Activated naive CD8-positive, alpha-beta T cell treated with anti-CD3 and anti-CD28 coated beads, Interleukin-2, amount 10 ng/mL, durations not matched to agents 7 days and 5 days (primary cell): ENCODE data around the gene OR3A3. TPM values are rescaled to one million over a fixed set of nuclear protein-coding genes. Genes with fewer than 3 reads are reported as not detected.
"Not testable (repeated sequence)": the region's sequence is repeated elsewhere in the genome, so short reads cannot be mapped to it uniquely, and the experiment has no call there.

Experiments
- ATAC-seq: fragments of 150-1000 bp; cut with Tn5 transposase; one replicate; pipeline ENCODE4 v1.10.0; 2021; ENCODE audit warnings: low read depth, moderate library complexity
- POLR2A ChIA-PET: fragments of 350-600 bp; sonication (Branson Sonifier 250); formaldehyde crosslinking; loops from one replicate; lab custom pipeline; 2021; ENCODE audit warnings: antibody characterized with exemption; lab: Charles Lee
- DNase-seq: peaks from one replicate; pipeline ENCODE4 v3.0.0; 2021
- H3K27ac Mint-ChIP-seq: one replicate; pipeline ENCODE4 v1.8.0; 2022; ENCODE audit warnings: mild to moderate bottlenecking, mixed read lengths
- H3K27me3 Mint-ChIP-seq: one replicate; pipeline ENCODE4 v1.8.0; 2022; ENCODE audit warnings: mild to moderate bottlenecking, moderate library complexity, mixed read lengths
- H3K36me3 Mint-ChIP-seq: one replicate; pipeline ENCODE4 v1.8.0; 2021; ENCODE audit warnings: mild to moderate bottlenecking, mixed read lengths
- H3K4me1 Mint-ChIP-seq: one replicate; pipeline ENCODE4 v1.8.0; 2021; ENCODE audit warnings: mixed read lengths
- H3K4me3 Mint-ChIP-seq: one replicate; pipeline ENCODE4 v1.8.0; 2022; ENCODE audit warnings: mild to moderate bottlenecking, moderate library complexity, mixed read lengths
- H3K9me3 Mint-ChIP-seq: one replicate; pipeline ENCODE4 v1.8.0; 2021; ENCODE audit warnings: mixed read lengths
- total RNA-seq, 2 experiments: library from RNA; stranded (reverse); gene quantifications; one replicate each; pipeline ENCODE4 v1.2.3, GENCODE V29; 2021

OR3A3 gene
- total RNA-seq, 2 experiments from 2014 or later = not detected

- H3K27me3 Mint-ChIP-seq, H3K4me3 Mint-ChIP-seq, H3K36me3 Mint-ChIP-seq, H3K27ac Mint-ChIP-seq, ATAC-seq, H3K4me1 Mint-ChIP-seq, POLR2A ChIA-PET, H3K9me3 Mint-ChIP-seq: not testable (repeated sequence)
- peak; percentile 38 for DNase-seq
These were observed 22.0 kb downstream of the OR3A3 start for GRCh38 chr17:3433215-3433614.

GRCh38 chr17:3433741-3434140 lies 22.6 kb downstream of the OR3A3 start, which contains the start of gene OR1E2:
Gene OR1E2, minus strand, starts transcription at chr17:3433841. Its CDS starts 0 bp downstream, at chr17:3433841.
- Mint-ChIP-seq H3K27me3 (peaks cover 6% of the 10 kb centered on the region), H3K27ac (no peak within 1 kb of the TSS), H3K4me3 (no peak within 1 kb of the TSS), H3K36me3 (no peaks in the 10 kb centered on the region), H3K9me3 (no peaks in the 10 kb centered on the region), H3K4me1 (no peaks in the 10 kb centered on the region)
- no peak for ATAC-seq
- no peak for DNase-seq
- POLR2A ChIA-PET = no interaction called here

GRCh38 chr17:3438368-3438767 lies 27.2 kb downstream of the OR3A3 start:
- no peak for DNase-seq
- no peaks in the 10 kb centered on the region for H3K9me3 Mint-ChIP-seq
- no peaks in the 10 kb centered on the region for H3K4me1 Mint-ChIP-seq
- POLR2A ChIA-PET = no interaction called here
- peaks cover 11% of the 10 kb centered on the region for H3K27me3 Mint-ChIP-seq
- no peak for ATAC-seq
- H3K36me3 Mint-ChIP-seq = no peaks in the 10 kb centered on the region
- H3K27ac Mint-ChIP-seq = no peak overlapping the region
- H3K4me3 Mint-ChIP-seq = no peak overlapping the region

GRCh38 chr17:3440451-3440850 lies 29.3 kb downstream of the OR3A3 start:
- POLR2A ChIA-PET = no interaction called here
- no peaks in the 10 kb centered on the region for H3K4me1 Mint-ChIP-seq
- no peak overlapping the region for H3K4me3 Mint-ChIP-seq
- no peaks in the 10 kb centered on the region for H3K36me3 Mint-ChIP-seq
- H3K9me3 Mint-ChIP-seq = no peaks in the 10 kb centered on the region
- peaks cover 20% of the 10 kb centered on the region for H3K27me3 Mint-ChIP-seq
- no peak for ATAC-seq
- no peak overlapping the region for H3K27ac Mint-ChIP-seq
- no peak for DNase-seq

- no peak for ATAC-seq
- H3K4me3 Mint-ChIP-seq = no peak overlapping the region
- H3K4me1 Mint-ChIP-seq = no peaks in the 10 kb centered on the region
- H3K36me3 Mint-ChIP-seq = no peaks in the 10 kb centered on the region
- H3K27ac Mint-ChIP-seq = no peak overlapping the region
- no peaks in the 10 kb centered on the region for H3K9me3 Mint-ChIP-seq
- no peak for DNase-seq
- POLR2A ChIA-PET = no interaction called here
- H3K27me3 Mint-ChIP-seq = peaks cover 25% of the 10 kb centered on the region
These were observed 36.5 kb downstream of the OR3A3 start for GRCh38 chr17:3447625-3448024.

- no peak for ATAC-seq
- no peak overlapping the region for H3K27ac Mint-ChIP-seq
- POLR2A ChIA-PET = no interaction called here
- no peaks in the 10 kb centered on the region for H3K9me3 Mint-ChIP-seq
- no peaks in the 10 kb centered on the region for H3K4me1 Mint-ChIP-seq
- H3K36me3 Mint-ChIP-seq = no peaks in the 10 kb centered on the region
- no peak overlapping the region for H3K4me3 Mint-ChIP-seq
- DNase-seq = no peak
- peaks cover 27% of the 10 kb centered on the region for H3K27me3 Mint-ChIP-seq
These were observed 37.0 kb downstream of the OR3A3 start for GRCh38 chr17:3448059-3448665.

- not testable (repeated sequence) for H3K36me3 Mint-ChIP-seq
These were observed 55.2 kb downstream of the OR3A3 start for GRCh38 chr17:3466355-3466754.

GRCh38 chr17:3469529-3469928 lies 58.4 kb downstream of the OR3A3 start:
- Mint-ChIP-seq H3K9me3 (no peaks in the 10 kb centered on the region), H3K36me3 (no peaks in the 10 kb centered on the region), H3K4me1 (no peaks in the 10 kb centered on the region), H3K4me3 (no peak overlapping the region), H3K27ac (no peak overlapping the region), H3K27me3 (peaks cover 9% of the 10 kb centered on the region)
- POLR2A ChIA-PET = no interaction called here
- ATAC-seq (no peak), DNase-seq (no peak)

More at GRCh38 chr17:3466355-3466754, 55.2 kb downstream of the OR3A3 start:
- H3K4me3 Mint-ChIP-seq, ATAC-seq, H3K4me1 Mint-ChIP-seq, H3K9me3 Mint-ChIP-seq, H3K27ac Mint-ChIP-seq, DNase-seq, H3K27me3 Mint-ChIP-seq, POLR2A ChIA-PET: not testable (repeated sequence)

- no peak within 1 kb of the TSS for H3K27ac Mint-ChIP-seq
- peaks cover 3% of the 10 kb centered on the region for H3K27me3 Mint-ChIP-seq
- no peak within 1 kb of the TSS for H3K4me3 Mint-ChIP-seq
- ATAC-seq (no peak), DNase-seq (no peak)
- POLR2A ChIA-PET = no interaction called here
- H3K36me3 Mint-ChIP-seq = no peaks in the 10 kb centered on the region
- peaks cover 4% of the 10 kb centered on the region for H3K4me1 Mint-ChIP-seq
- H3K9me3 Mint-ChIP-seq = no peaks in the 10 kb centered on the region
These were observed 60.4 kb downstream of the OR3A3 start, which contains the start of gene SPATA22 for GRCh38 chr17:3471599-3471998. Gene SPATA22, minus strand, starts transcription at chr17:3471819. Its CDS starts 2,494 bp downstream, at chr17:3469325.

- Mint-ChIP-seq H3K4me1 (peaks cover 4% of the 10 kb centered on the region), H3K36me3 (no peaks in the 10 kb centered on the region), H3K27me3 (peaks cover 3% of the 10 kb centered on the region), H3K27ac (no peak overlapping the region), H3K9me3 (no peaks in the 10 kb centered on the region), H3K4me3 (no peak overlapping the region)
- no peak for DNase-seq
- POLR2A ChIA-PET = no interaction called here
- ATAC-seq = no peak
These were observed 61.0 kb downstream of the OR3A3 start for GRCh38 chr17:3472137-3472536.

Other genes with a start within 250 kb of the OR3A3 start
- not detected for gene OR1A2, start 213.9 kb upstream of the OR3A3 start, total RNA-seq
- not detected for gene OR1A1, start 203.7 kb upstream of the OR3A3 start, total RNA-seq
- under 1 TPM; 0.23 to 0.39 TPM for gene OR3A1, start 113.0 kb upstream of the OR3A3 start, total RNA-seq
- gene OR3A2, start 25.1 kb upstream of the OR3A3 start, total RNA-seq = 1 to 10 TPM; 3.3 to 3.9 TPM
- gene OR1E1, start 13.0 kb upstream of the OR3A3 start, total RNA-seq = not detected
- not detected for gene OR1E2, start 22.5 kb downstream of the OR3A3 start, total RNA-seq
- gene SPATA22, start 60.4 kb downstream of the OR3A3 start, total RNA-seq = under 1 TPM; 0.28 to 0.96 TPM
- gene ASPA, start 64.6 kb downstream of the OR3A3 start, total RNA-seq = not detected
- under 1 TPM; 0.69 to 0.79 TPM for gene TRPV3, start 146.4 kb downstream of the OR3A3 start, total RNA-seq
- gene TRPV1, start 198.0 kb downstream of the OR3A3 start, total RNA-seq = 1 to 10 TPM; 4.5 to 5.7 TPM
- gene SHPK, start 224.9 kb downstream of the OR3A3 start, total RNA-seq = 10 to 100 TPM; 11.8 to 12.2 TPM
- 10 to 100 TPM in 1 of 2 experiments, 1 to 10 TPM in 1; 8.5 to 10.0 TPM for gene CTNS, start 225.4 kb downstream of the OR3A3 start, total RNA-seq